ENCODE results near the gene ZMYM5.

- TF ChIP-seq, protein P1, sequence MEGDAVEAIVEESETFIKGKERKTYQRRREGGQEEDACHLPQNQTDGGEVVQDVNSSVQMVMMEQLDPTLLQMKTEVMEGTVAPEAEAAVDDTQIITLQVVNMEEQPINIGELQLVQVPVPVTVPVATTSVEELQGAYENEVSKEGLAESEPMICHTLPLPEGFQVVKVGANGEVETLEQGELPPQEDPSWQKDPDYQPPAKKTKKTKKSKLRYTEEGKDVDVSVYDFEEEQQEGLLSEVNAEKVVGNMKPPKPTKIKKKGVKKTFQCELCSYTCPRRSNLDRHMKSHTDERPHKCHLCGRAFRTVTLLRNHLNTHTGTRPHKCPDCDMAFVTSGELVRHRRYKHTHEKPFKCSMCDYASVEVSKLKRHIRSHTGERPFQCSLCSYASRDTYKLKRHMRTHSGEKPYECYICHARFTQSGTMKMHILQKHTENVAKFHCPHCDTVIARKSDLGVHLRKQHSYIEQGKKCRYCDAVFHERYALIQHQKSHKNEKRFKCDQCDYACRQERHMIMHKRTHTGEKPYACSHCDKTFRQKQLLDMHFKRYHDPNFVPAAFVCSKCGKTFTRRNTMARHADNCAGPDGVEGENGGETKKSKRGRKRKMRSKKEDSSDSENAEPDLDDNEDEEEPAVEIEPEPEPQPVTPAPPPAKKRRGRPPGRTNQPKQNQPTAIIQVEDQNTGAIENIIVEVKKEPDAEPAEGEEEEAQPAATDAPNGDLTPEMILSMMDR (IDR thresholded peaks at IDR 0.05): no peak
- TF ChIP-seq POLR2AphosphoS5 (IDR thresholded peaks at IDR 0.05) (no peak), POLR2A (IDR thresholded peaks at IDR 0.05) (no peak)
Observed at GRCh38 chr13:19838865-19839275, 24.6 kb downstream of the ZMYM5 start.
